Suprapubic skin (tissue), 4 donors: ENCODE measurements around the gene SPAG6.

Experiments
- CTCF ChIP-seq, 2 donors: fragments of 200-600 bp in 1 of 2; fragments of 450-650 bp in 1 of 2; sonication (generic) in 1 of 2; IDR thresholded peaks; one replicate each; pipeline ENCODE4 v1.5.1; 2016 to 2019; ENCODE audit warnings: antibody characterized with exemption in 2 of 2, mild to moderate bottlenecking in 1 of 2, moderate library complexity in 1 of 2
- EP300 ChIP-seq: sonication (generic); formaldehyde crosslinking; IDR thresholded peaks from one replicate; pipeline ENCODE4 v1.6.1; 2017; ENCODE audit warnings: antibody characterized with exemption
- POLR2A ChIP-seq, 2 donors: fragments of 450-650 bp; IDR thresholded peaks; one replicate each; pipeline ENCODE4 v1.6.1; 2017; ENCODE audit warnings: antibody characterized with exemption in 2 of 2, mild to moderate bottlenecking in 2 of 2, moderate library complexity in 2 of 2
- POLR2AphosphoS5 ChIP-seq, 3 donors: sonication (generic); formaldehyde crosslinking; IDR thresholded peaks; one replicate each; pipeline ENCODE4 v1.6.1; 2017; ENCODE audit warnings: antibody characterized with exemption in 3 of 3

- TF ChIP-seq CTCF (IDR thresholded peaks at IDR 0.05) (no peak), POLR2A (IDR thresholded peaks at IDR 0.05) (no peak), EP300 (no peak), POLR2AphosphoS5 (IDR thresholded peaks at IDR 0.05) (no peak)
Measured at GRCh38 chr10:22374489-22375126, 29.3 kb downstream of the SPAG6 start.
